Astrocyte (in vitro differentiated cells and primary cell): Measurements from ENCODE around the gene MAGEB17. TPM values are rescaled to one million over a fixed set of nuclear protein-coding genes. Genes with fewer than 3 reads are reported as not detected.

Experiments used
- DNase-seq: peaks from one replicate; pipeline ENCODE4 v3.0.0-alpha.2; 2010; ENCODE audit warnings: low read depth
- FAIRE-seq: peaks from 2 replicates; lab custom pipeline; 2011; peaks lifted over from hg19 to GRCh38; lab: Jason Lieb, UNC
- H2AFZ ChIP-seq: 2 replicates; pipeline ENCODE4 v1.6.0; 2012; ENCODE audit warnings: low read depth, low read length, inconsistent platforms
- H3K27ac ChIP-seq: 2 replicates; pipeline ENCODE4 v1.5.1; 2011; ENCODE audit warnings: low read depth, low read length, inconsistent platforms
- H3K27me3 ChIP-seq: 2 replicates; pipeline ENCODE4 v1.6.0; 2011; ENCODE audit warnings: low read length, inconsistent platforms; ENCODE audit not compliant: insufficient read depth
- H3K36me3 ChIP-seq: 2 replicates; pipeline ENCODE4 v1.5.1; 2011; ENCODE audit warnings: low read length, inconsistent platforms; ENCODE audit not compliant: insufficient read depth
- H3K4me1 ChIP-seq: 2 replicates; pipeline ENCODE4 v1.5.1; 2011; ENCODE audit warnings: low read length, inconsistent platforms; ENCODE audit not compliant: insufficient read depth
- H3K4me2 ChIP-seq: 2 replicates; pipeline ENCODE4 v1.6.0; 2012; ENCODE audit warnings: low read length, inconsistent platforms
- H3K4me3 ChIP-seq: 2 replicates; pipeline ENCODE4 v1.5.1; 2011; ENCODE audit warnings: low read depth, mild to moderate bottlenecking, low read length, inconsistent platforms; ENCODE audit not compliant: insufficient read depth
- H3K79me2 ChIP-seq: 2 replicates; pipeline ENCODE4 v1.6.0; 2012; ENCODE audit warnings: mild to moderate bottlenecking, low read length, inconsistent platforms; ENCODE audit not compliant: insufficient read depth
- H3K9ac ChIP-seq: 2 replicates; pipeline ENCODE4 v1.6.0; 2012; ENCODE audit warnings: mild to moderate bottlenecking, low read length, inconsistent platforms
- H3K9me3 ChIP-seq: 2 replicates; pipeline ENCODE4 v1.5.1; 2012; ENCODE audit warnings: low read depth, mild to moderate bottlenecking, low read length, inconsistent platforms; ENCODE audit not compliant: insufficient read depth
- H4K20me1 ChIP-seq: 2 replicates; pipeline ENCODE4 v1.6.0; 2012; ENCODE audit warnings: low read length, inconsistent platforms; ENCODE audit not compliant: insufficient read depth
- H3K27ac Mint-ChIP-seq: one replicate; pipeline ENCODE4 v1.8.0; 2021; ENCODE audit warnings: mild to moderate bottlenecking, mixed read lengths; ENCODE audit not compliant: unreplicated experiment
- H3K27me3 Mint-ChIP-seq: one replicate; pipeline ENCODE4 v1.8.0; 2021; ENCODE audit warnings: low read depth, mixed read lengths; ENCODE audit not compliant: unreplicated experiment
- H3K36me3 Mint-ChIP-seq: one replicate; pipeline ENCODE4 v1.8.0; 2021; ENCODE audit warnings: low read depth, mixed read lengths; ENCODE audit not compliant: unreplicated experiment
- H3K4me1 Mint-ChIP-seq: one replicate; pipeline ENCODE4 v1.8.0; 2021; ENCODE audit warnings: low read depth, mixed read lengths; ENCODE audit not compliant: unreplicated experiment
- H3K4me3 Mint-ChIP-seq: one replicate; pipeline ENCODE4 v1.8.0; 2021; ENCODE audit warnings: mild to moderate bottlenecking, moderate library complexity, mixed read lengths; ENCODE audit not compliant: unreplicated experiment
- H3K9me3 Mint-ChIP-seq: one replicate; pipeline ENCODE4 v1.8.0; 2021; ENCODE audit warnings: mild to moderate bottlenecking, mixed read lengths; ENCODE audit not compliant: unreplicated experiment
- EZH2 ChIP-seq: IDR thresholded peaks from 2 replicates; pipeline ENCODE4 v1.6.1; 2012; ENCODE audit warnings: mild to moderate bottlenecking, low read length, inconsistent platforms; ENCODE audit not compliant: insufficient read depth
- total RNA-seq: library from RNA; stranded (reverse); gene quantifications from 2 replicates; pipeline ENCODE4 v1.2.1, GENCODE V29; 2021
- TF ChIP-seq, protein P1 (sequence below): IDR thresholded peaks from 2 replicates; pipeline ENCODE4 v1.5.1; 2011; ENCODE audit warnings: low read depth, mild to moderate bottlenecking, inconsistent platforms, low read length, moderate library complexity; ENCODE audit not compliant: insufficient read depth

Gene MAGEB17
- total RNA-seq, 1 donor from 2014 or later, result not detected

DNA sequence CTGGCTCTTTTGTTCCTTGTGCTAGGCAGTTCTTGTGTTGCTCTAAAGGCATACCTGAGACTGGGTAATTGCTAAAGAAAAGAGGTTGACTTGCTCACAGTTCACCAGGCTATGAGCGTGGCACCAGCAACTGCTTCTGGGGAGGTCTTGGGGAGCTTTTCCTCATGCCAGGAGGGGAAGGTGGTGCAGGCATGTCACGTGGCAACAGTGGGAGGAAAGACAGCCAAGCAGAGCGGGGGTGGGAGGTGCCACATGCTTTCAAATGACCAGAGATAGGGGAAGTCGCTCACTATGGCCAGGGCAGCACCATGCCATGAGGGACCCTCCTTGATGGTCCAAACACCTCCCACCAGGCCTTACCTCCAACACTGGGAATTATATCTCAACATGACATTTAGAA lies 4.7 kb downstream of the MAGEB17 start:
- H3K9me3 ChIP-seq, result no peaks in the 10 kb centered on the region
- no peak overlapping the region for H3K4me3 ChIP-seq
- DNase-seq, result no peak
- Mint-ChIP-seq H3K9me3 (no peaks in the 10 kb centered on the region), H3K4me3 (no peak overlapping the region), H3K27ac (no peak overlapping the region), H3K36me3 (no peaks in the 10 kb centered on the region), H3K27me3 (no peaks in the 10 kb centered on the region), H3K4me1 (no peaks in the 10 kb centered on the region)
- no peak overlapping the region for H3K9ac ChIP-seq
- H2AFZ ChIP-seq, result no peak overlapping the region
- H3K4me2 ChIP-seq, result no peak overlapping the region
- no peaks in the 10 kb centered on the region for H3K36me3 ChIP-seq
- no peaks in the 10 kb centered on the region for H3K79me2 ChIP-seq
- peak; percentile 26 for FAIRE-seq
- no peaks in the 10 kb centered on the region for H4K20me1 ChIP-seq
- H3K27ac ChIP-seq, result no peak overlapping the region
- TF ChIP-seq, protein P1, sequence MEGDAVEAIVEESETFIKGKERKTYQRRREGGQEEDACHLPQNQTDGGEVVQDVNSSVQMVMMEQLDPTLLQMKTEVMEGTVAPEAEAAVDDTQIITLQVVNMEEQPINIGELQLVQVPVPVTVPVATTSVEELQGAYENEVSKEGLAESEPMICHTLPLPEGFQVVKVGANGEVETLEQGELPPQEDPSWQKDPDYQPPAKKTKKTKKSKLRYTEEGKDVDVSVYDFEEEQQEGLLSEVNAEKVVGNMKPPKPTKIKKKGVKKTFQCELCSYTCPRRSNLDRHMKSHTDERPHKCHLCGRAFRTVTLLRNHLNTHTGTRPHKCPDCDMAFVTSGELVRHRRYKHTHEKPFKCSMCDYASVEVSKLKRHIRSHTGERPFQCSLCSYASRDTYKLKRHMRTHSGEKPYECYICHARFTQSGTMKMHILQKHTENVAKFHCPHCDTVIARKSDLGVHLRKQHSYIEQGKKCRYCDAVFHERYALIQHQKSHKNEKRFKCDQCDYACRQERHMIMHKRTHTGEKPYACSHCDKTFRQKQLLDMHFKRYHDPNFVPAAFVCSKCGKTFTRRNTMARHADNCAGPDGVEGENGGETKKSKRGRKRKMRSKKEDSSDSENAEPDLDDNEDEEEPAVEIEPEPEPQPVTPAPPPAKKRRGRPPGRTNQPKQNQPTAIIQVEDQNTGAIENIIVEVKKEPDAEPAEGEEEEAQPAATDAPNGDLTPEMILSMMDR, result no peak
- TF ChIP-seq EZH2, result no peak
- H3K27me3 ChIP-seq, result no peaks in the 10 kb centered on the region
- no peaks in the 10 kb centered on the region for H3K4me1 ChIP-seq

DNA sequence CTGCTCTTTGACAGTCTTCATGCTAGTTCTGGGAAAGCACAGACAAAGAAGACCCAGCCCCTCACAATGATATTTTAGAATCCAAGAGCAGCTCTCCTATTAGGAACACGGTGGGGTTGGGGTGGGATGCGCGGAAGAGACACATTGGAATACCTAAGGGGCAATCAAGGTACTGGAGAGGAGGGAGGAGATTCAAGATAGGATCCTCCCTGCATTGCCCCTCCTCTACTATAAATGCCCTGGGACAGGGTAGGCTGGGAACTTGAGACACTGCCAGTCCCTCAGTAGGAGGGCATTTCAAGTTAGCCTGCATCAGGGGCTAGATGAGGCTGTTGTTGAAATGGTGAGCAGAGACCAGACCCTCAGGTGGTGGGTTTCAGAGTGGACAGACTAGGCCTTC lies 5.1 kb downstream of the MAGEB17 start:
- no peak overlapping the region for H3K4me3 ChIP-seq

More for the DNA sequence above, 5.1 kb downstream of the MAGEB17 start:
- no peaks in the 10 kb centered on the region for H3K36me3 ChIP-seq
- Mint-ChIP-seq H3K27ac (no peak overlapping the region), H3K36me3 (no peaks in the 10 kb centered on the region), H3K27me3 (no peaks in the 10 kb centered on the region), H3K9me3 (no peaks in the 10 kb centered on the region), H3K4me3 (no peak overlapping the region), H3K4me1 (no peaks in the 10 kb centered on the region)
- H3K4me2 ChIP-seq, result no peak overlapping the region
- H3K9me3 ChIP-seq, result no peaks in the 10 kb centered on the region
- no peaks in the 10 kb centered on the region for H3K79me2 ChIP-seq
- H3K27ac ChIP-seq, result no peak overlapping the region
- no peak overlapping the region for H2AFZ ChIP-seq
- no peak for TF ChIP-seq EZH2
- TF ChIP-seq, protein P1, result no peak
- no peak for FAIRE-seq
- no peaks in the 10 kb centered on the region for H3K4me1 ChIP-seq
- no peaks in the 10 kb centered on the region for H4K20me1 ChIP-seq
- no peaks in the 10 kb centered on the region for H3K27me3 ChIP-seq
- DNase-seq, result no peak
- no peak overlapping the region for H3K9ac ChIP-seq
